Mesothelial cell of epicardium (in vitro differentiated cells): ENCODE measurements around the gene STARD13. TPM values are rescaled to one million over a fixed set of nuclear protein-coding genes. Genes with fewer than 3 reads are reported as not detected.

Experiments used
- DNase-seq, 2 experiments: peaks; one replicate each; pipeline ENCODE4 v3.0.0; 2021; ENCODE audit warnings: low spot score in 2 of 2; ENCODE audit not compliant: unreplicated experiment in 2 of 2
- H3K27ac Mint-ChIP-seq: 2 replicates; pipeline ENCODE4 v1.8.0; 2021; ENCODE audit warnings: mixed read lengths
- H3K27me3 Mint-ChIP-seq: 2 replicates; pipeline ENCODE4 v1.8.0; 2021; ENCODE audit warnings: low read depth, mixed read lengths
- H3K36me3 Mint-ChIP-seq: 2 replicates; pipeline ENCODE4 v1.8.0; 2021; ENCODE audit warnings: mixed read lengths
- H3K4me1 Mint-ChIP-seq: 2 replicates; pipeline ENCODE4 v1.8.0; 2021; ENCODE audit warnings: mixed read lengths
- H3K4me3 Mint-ChIP-seq: 2 replicates; pipeline ENCODE4 v1.8.0; 2021; ENCODE audit warnings: mild to moderate bottlenecking, moderate library complexity, mixed read lengths
- H3K9me3 Mint-ChIP-seq: 2 replicates; pipeline ENCODE4 v1.8.0; 2021; ENCODE audit warnings: mixed read lengths
- CTCF ChIP-seq: fragments of 200-600 bp; sonication (generic); IDR thresholded peaks from one replicate; pipeline ENCODE4 v1.5.0; 2021; ENCODE audit warnings: antibody characterized with exemption; ENCODE audit not compliant: unreplicated experiment
- total RNA-seq: library from RNA; stranded (reverse); gene quantifications from 3 replicates; pipeline ENCODE4 v1.2.1, GENCODE V29; 2021

STARD13 gene
- total RNA-seq, 1 donor from 2014 or later: 23.0 TPM

- H3K9me3 Mint-ChIP-seq: no peaks in the 10 kb centered on the region
- TF ChIP-seq CTCF: no peak
- H3K36me3 Mint-ChIP-seq: no peaks in the 10 kb centered on the region
- H3K27me3 Mint-ChIP-seq: no peaks in the 10 kb centered on the region
- no peak overlapping the region for H3K4me3 Mint-ChIP-seq
- H3K27ac Mint-ChIP-seq: no peak overlapping the region
- H3K4me1 Mint-ChIP-seq: peaks cover 43% of the 10 kb centered on the region
- no peak for DNase-seq
These were observed 7.2 kb upstream of the STARD13 start for GRCh38 chr13:33292712-33293111.

GRCh38 chr13:33290421-33290965 is 4.9 kb upstream of the STARD13 start:
- DNase-seq: no peak
- no peak for TF ChIP-seq CTCF
- peaks cover 39% of the 10 kb centered on the region for H3K4me1 Mint-ChIP-seq
- no peak overlapping the region for H3K4me3 Mint-ChIP-seq
- H3K9me3 Mint-ChIP-seq: no peaks in the 10 kb centered on the region
- H3K27ac Mint-ChIP-seq: peak overlapping the region; percentile 55
- no peaks in the 10 kb centered on the region for H3K36me3 Mint-ChIP-seq
- H3K27me3 Mint-ChIP-seq: no peaks in the 10 kb centered on the region

GRCh38 chr13:33289966-33290365 is 4.4 kb upstream of the STARD13 start:
- no peak overlapping the region for H3K4me3 Mint-ChIP-seq
- H3K27me3 Mint-ChIP-seq: no peaks in the 10 kb centered on the region
- TF ChIP-seq CTCF: no peak
- peak overlapping the region; percentile 55 for H3K27ac Mint-ChIP-seq
- no peaks in the 10 kb centered on the region for H3K36me3 Mint-ChIP-seq
- no peaks in the 10 kb centered on the region for H3K9me3 Mint-ChIP-seq
- H3K4me1 Mint-ChIP-seq: peaks cover 39% of the 10 kb centered on the region
- no peak for DNase-seq

GRCh38 chr13:33287142-33287882 is 1.8 kb upstream of the STARD13 start:
- Mint-ChIP-seq H3K4me3 (no peak overlapping the region), H3K9me3 (no peaks in the 10 kb centered on the region), H3K36me3 (no peaks in the 10 kb centered on the region), H3K27ac (peak overlapping the region; percentile 69), H3K27me3 (no peaks in the 10 kb centered on the region), H3K4me1 (peaks cover 52% of the 10 kb centered on the region)
- no peak for DNase-seq
- TF ChIP-seq CTCF: no peak

- Mint-ChIP-seq H3K36me3 (no peaks in the 10 kb centered on the region), H3K4me1 (peaks cover 58% of the 10 kb centered on the region), H3K27me3 (no peaks in the 10 kb centered on the region), H3K4me3 (peak overlapping the region; percentile 84), H3K27ac (peak overlapping the region; percentile 97), H3K9me3 (no peaks in the 10 kb centered on the region)
- no peak for TF ChIP-seq CTCF
- no peak for DNase-seq
These were observed 573 bp upstream of the STARD13 start for GRCh38 chr13:33286128-33286527.
